SU-DHL-6 (cell line): Measurements from ENCODE around the gene GUCA2B.

Experiments used
- CTCF ChIP-seq: fragments of 200-600 bp; sonication (generic); IDR thresholded peaks from one replicate; pipeline ENCODE4 v1.5.1; 2017; ENCODE audit warnings: antibody characterized with exemption, mild to moderate bottlenecking, low read length, moderate library complexity; ENCODE audit not compliant: insufficient read depth, poor library complexity, severe bottlenecking
- EZH2phosphoT487 ChIP-seq: fragments of 200-600 bp; sonication (generic), shearing (Covaris generic); conservative IDR thresholded peaks from 2 replicates; pipeline ENCODE4 v1.6.1; 2018; ENCODE audit warnings: mild to moderate bottlenecking, antibody characterized with exemption, low read length, moderate library complexity, mixed read lengths

- no peak for TF ChIP-seq CTCF
- no peak for TF ChIP-seq EZH2phosphoT487
Measured at GRCh38 chr1:42170779-42171621, 17.8 kb downstream of the GUCA2B start.
